GM18517 (cell line): Measurements from ENCODE around the gene LIPN.

Experiments
- ATAC-seq: cut with Tn5 transposase; IDR thresholded peaks from one replicate; pipeline ENCODE4 v1.9.1; 2021; ENCODE audit warnings: mild to moderate bottlenecking, moderate library complexity; ENCODE audit not compliant: unreplicated experiment

The LIPN gene

GRCh38 chr10:88782222-88782621, 22.4 kb downstream of the LIPN start:
- no peak for ATAC-seq

- no peak for ATAC-seq
Measured at GRCh38 chr10:88783724-88784123, 23.9 kb downstream of the LIPN start.

DNA sequence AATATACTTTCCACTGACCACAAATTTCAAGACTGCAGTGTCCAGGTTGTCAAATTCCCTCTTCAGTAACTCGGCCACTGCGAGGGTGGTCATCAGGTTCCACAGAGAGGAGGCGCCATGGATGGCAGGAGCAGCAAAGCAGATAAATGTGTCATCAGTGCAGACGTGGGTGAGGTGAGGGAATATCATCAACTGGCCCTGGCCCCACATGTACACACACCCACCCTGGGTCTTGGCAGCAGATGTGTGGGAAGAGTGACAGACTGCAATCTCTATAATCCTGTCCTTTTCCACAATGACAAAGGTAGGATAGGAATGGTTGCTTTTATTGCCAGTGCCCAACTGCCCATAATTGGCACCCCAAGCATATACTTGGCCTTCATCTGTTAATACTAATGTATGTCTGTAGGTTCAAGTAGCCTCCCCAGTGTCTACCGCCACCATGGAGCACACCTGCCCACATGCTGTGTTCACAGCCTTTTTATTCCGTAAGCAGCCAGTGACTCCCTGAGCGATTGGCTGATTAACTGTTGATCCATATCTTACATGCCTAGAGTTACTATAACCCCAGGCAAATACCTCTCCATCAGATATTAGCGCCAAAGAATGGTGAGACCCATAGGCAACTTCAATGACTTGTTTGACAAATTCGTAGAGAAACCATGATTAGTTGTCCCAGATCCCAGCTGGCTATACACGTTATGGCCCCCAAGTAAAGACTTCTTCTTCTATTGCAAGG, 26.4 kb downstream of the LIPN start:
- no peak for ATAC-seq

DNA sequence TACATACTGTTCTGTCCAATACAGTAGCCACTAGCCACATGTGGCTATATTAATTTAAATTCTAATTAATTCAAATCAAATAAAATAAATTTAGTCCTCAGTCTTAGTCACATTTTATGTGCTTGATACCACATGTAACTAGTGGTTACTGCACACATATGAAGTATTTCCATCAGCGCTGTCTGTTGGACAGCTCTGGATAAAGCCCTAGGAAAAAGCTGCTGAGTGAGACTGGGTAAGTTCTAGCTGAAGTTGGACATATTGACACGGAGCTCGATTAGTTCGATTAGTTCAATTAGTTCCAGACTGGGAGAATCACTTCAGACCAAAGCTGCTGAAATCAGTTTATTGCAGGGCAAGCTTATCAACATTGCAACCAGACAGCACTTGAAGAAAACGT, 27.6 kb downstream of the LIPN start:
- ATAC-seq: no peak

DNA sequence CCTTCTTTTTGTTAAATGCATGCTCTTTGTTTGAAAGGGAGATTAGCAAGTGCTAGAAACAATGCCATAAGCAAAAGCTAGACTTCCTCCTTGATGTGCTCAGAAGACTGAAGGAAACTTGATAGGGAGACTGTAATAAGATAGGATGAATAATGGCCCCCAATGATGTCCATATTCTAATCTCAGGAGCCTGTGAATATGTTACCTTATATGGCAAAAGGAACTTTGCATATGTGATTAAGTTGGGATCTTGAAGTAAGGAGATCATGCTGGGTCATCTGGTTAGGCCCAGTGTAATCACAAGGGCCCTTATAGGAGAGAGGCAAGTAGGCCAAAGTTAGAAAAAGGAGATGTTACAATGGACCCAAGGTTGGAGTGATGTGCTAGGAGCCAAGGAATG, 29.1 kb downstream of the LIPN start:
- ATAC-seq: no peak

- no peak for ATAC-seq
Measured at GRCh38 chr10:88791924-88792323, 32.1 kb downstream of the LIPN start.

GRCh38 chr10:88792661-88793060, 32.8 kb downstream of the LIPN start:
- no peak for ATAC-seq

- ATAC-seq: no peak
Measured at GRCh38 chr10:88793712-88794299, 34.0 kb downstream of the LIPN start.

DNA sequence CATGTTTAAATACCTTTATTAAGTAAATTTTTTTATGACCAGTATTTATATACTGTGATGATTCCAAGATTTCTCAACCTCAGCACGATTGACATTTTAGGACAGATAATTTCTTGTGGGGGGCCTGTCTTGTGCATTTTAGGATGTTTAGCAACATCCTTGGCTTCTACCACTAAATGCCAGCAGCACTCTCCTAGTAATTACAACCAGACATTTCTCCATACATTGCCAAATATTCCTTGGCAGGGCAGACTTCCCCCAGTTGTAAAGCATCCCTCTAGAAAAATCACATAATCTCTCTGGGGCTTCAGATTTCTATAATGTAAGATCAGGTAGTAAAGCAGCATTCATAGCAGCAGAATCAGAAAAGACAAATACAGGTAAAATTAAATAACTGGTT, 34.9 kb downstream of the LIPN start:
- no peak for ATAC-seq

DNA sequence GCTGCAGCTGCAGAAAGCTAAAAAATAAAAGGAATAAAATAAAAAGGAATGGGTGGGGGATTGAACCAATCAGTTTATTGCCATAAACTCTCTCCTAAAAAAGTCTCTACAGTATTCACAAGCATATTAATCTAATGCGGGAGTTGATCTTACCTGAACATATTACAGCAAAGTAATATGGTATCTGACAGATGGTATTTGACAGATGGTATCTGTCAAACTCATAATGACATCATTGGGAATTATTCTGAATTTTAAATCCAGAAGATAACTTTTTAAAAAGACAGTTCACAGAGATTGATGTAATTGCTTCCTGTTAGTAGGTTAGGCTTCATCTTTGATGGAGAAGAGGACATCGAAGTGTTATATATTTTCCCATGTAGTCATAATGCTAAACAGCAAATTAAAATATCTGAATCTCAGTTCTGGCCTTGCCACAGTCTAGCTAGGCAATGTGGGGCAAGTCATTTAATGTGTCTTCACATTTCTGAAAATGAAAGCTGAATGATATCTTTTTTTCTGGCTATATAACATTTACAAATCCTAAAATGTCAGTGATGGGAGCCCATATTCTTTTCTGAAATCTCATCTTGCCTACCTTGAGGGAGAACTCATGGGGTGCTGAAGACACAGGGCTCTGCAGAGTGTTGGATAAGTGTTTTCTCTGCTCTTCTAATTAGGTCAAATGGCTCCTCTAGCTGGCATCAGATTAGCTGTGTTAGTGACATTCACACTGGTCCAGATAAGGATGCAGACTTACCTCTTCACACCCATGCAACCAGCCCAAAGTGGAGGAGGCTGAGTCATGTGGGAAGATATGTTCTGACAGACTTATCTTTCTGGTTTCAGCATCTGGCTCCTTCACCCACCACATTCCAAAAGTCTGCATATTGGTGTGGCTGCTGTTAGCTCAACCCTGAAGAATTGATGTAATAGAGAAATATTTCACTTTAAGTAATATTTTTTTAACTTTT, 40.6 kb downstream of the LIPN start:
- ATAC-seq: no peak

- ATAC-seq: no peak
Measured at GRCh38 chr10:88802523-88803285, 42.9 kb downstream of the LIPN start, which contains the start of gene LIPM. Gene LIPM (plus strand): TSS chr10:88802730. CDS start chr10:88802897, 167 bp downstream.

- no peak for ATAC-seq
Measured at GRCh38 chr10:88803641-88804040, 43.8 kb downstream of the LIPN start.

- ATAC-seq: no peak
Measured at GRCh38 chr10:88804083-88804812, 44.4 kb downstream of the LIPN start.

DNA sequence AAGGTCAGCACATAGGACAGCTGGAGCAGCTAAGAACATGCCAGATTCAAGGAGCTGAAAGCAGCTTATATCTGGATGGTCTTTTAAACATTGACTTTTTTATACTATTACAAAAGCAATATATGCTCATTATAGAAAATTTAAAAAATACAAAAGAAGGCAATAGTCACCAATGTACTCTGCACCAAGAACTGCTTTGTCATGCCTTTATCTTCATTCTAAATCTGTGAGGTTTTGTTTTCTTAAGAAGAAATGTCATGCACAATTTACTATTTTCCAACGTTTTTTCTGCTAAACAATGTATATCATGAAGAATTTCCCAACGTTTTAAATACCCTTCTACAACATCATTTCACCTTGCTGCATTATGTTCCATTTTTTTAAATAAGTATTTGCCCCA, 45.5 kb downstream of the LIPN start:
- ATAC-seq: no peak

DNA sequence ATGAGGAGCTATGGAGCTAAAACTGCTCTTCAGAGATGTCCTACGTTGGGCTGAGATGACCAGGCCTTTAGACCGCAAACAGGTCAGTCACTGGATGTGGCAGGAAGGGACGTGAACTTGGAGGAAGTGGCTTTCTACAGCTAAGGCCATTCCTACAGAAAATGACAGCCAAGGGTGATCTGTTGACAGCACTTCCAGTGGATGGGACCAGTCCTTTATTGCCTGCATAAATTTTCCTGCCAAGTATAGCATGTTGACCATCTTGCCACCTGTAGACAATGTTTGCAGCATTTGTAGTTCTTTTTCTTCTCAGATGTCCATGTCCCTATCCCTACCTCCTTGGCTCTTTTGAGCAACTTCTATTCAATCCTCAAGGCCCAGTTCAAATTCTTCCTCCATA, 46.1 kb downstream of the LIPN start:
- ATAC-seq: no peak

- ATAC-seq: no peak
Measured at GRCh38 chr10:88809621-88810020, 49.8 kb downstream of the LIPN start.

GRCh38 chr10:88810196-88810961, 50.6 kb downstream of the LIPN start:
- no peak for ATAC-seq

GRCh38 chr10:88813200-88813599, 53.4 kb downstream of the LIPN start:
- no peak for ATAC-seq

DNA sequence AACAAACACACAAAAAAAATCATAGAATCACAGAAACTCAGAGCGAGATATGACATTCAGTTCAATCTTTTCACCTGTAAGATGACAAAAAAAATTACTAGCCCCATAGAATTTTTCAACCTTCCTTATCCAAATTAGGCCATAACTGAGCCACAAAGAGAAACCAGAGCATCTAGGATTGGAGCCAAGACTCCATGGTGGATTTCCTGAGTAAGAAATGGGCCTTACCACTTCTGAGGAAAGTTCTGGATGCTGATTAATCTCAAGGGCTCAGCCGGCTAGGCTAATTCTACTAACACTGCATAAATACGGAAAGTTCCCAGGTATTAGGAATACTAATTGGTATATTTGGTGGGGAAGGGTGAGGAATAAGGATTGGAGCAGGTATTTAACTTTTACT, 59.5 kb downstream of the LIPN start:
- ATAC-seq: no peak
